ENCODE measurements around the gene PAH. TPM values are rescaled to one million over a fixed set of nuclear protein-coding genes. Genes with fewer than 3 reads are reported as not detected.

Gene PAH
- total and polyA plus RNA-seq, 2 of the 8 experiments (the other 6 are each of a cell fraction or from before 2014, with no cell fraction given), result 3.9 to 9.0 TPM

DNA sequence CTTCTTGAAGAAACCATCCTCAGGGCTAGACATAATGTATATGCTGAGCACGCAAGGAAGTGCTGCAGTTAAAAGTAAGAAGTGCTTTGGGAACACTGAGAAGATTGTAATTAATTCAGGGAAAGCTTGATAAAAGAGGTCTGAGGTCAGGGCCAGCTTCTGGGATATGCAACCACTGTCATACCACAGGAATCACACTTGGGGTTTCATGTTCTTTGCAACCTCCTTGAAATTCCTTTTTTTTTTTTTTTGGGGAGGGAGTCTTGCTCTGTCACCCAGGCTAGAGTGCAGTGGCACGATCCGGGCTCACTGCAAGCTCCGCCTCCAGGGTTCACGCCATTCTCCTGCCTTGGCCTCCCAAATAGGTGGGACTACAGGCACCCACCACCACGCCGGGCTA, 6.9 kb downstream of the PAH start:
- Histone ChIP-seq H4K5ac (ENCODE audit: insufficient read length, low read depth, low read length) (no peak overlapping the region), H2BK15ac (ENCODE audit: low read length) (no peak overlapping the region), H3K27ac (ENCODE audit: low read depth, low read length) (no peak overlapping the region), H3K4me2 (ENCODE audit: insufficient read depth in 1 of 2, low read depth in 2 of 2, low read length in 2 of 2) (no peak overlapping the region), H3K18ac (ENCODE audit: extremely low read depth, low read length) (no peak overlapping the region), H3K4ac (replicated peaks; ENCODE audit: insufficient read length, low read depth, low read length) (no peak overlapping the region), H4K8ac (ENCODE audit: extremely low read depth, insufficient read depth, low read length) (no peak overlapping the region), H3K9ac (replicated peaks in 1 of 4; ENCODE audit: extremely low read depth in 1 of 4, low read depth in 3 of 4, low read length in 3 of 4) (no peak overlapping the region), H4K20me1 (replicated peaks in 1 of 2; ENCODE audit: control insufficient read depth in 1 of 2, insufficient read depth in 2 of 2, low read length in 2 of 2) (no peaks in the 10 kb centered on the region), H2AK5ac (ENCODE audit: low read depth, low read length) (no peak overlapping the region), H2BK120ac (replicated peaks; ENCODE audit: low read depth, low read length) (no peak overlapping the region), H3K27me3 (replicated peaks in 1 of 4; ENCODE audit: control insufficient read depth in 3 of 4, extremely low read depth in 1 of 4, insufficient read depth in 3 of 4, low read length in 3 of 4) (no peaks in the 10 kb centered on the region), H4K91ac (replicated peaks; ENCODE audit: insufficient read length, low read length) (no peak overlapping the region), H2BK20ac (ENCODE audit: low read length) (no peak overlapping the region), H2BK5ac (ENCODE audit: low read depth, low read length) (no peak overlapping the region), H3K4me1 (replicated peaks in 1 of 4; ENCODE audit: control insufficient read depth in 3 of 4, insufficient read depth in 4 of 4, low read length in 3 of 4) (no peaks in the 10 kb centered on the region), H3K9me3 (ENCODE audit: insufficient read depth in 2 of 2, low read depth in 1 of 2, low read length in 1 of 2) (no peaks in the 10 kb centered on the region), H3K36me3 (ENCODE audit: control insufficient read depth in 2 of 4, insufficient read depth in 4 of 4, low read length in 3 of 4) (no peaks in the 10 kb centered on the region), H3K79me1 (ENCODE audit: low read depth, low read length) (no peaks in the 10 kb centered on the region), H3K56ac (replicated peaks; ENCODE audit: insufficient read length, low read depth, low read length) (no peak overlapping the region), H2BK12ac (ENCODE audit: low read depth, low read length) (no peak overlapping the region), H3K14ac (ENCODE audit: insufficient read length) (no peak overlapping the region), H2AFZ (ENCODE audit: low read length) (no peak overlapping the region), H3K4me3 (ENCODE audit: extremely low read depth in 1 of 4, insufficient read depth in 2 of 4, low read depth in 3 of 4, low read length in 4 of 4) (no peak overlapping the region), H3K23me2 (ENCODE audit: low read depth, low read length) (no peaks in the 10 kb centered on the region), H3K79me2 (ENCODE audit: control insufficient read depth in 1 of 2, insufficient read depth in 2 of 2, low read length in 2 of 2) (no peaks in the 10 kb centered on the region), H3K23ac (ENCODE audit: insufficient read length) (no peak overlapping the region)
- DNase-seq (ENCODE audit: low read depth in 1 of 2, low spot score in 2 of 2) (no peak), FAIRE-seq (no peak)
- ChIA-PET POLR2A (ENCODE audit: partially characterized antibody) (no interaction called here), CTCF (ENCODE audit: partially characterized antibody) (interaction anchor here (2.0 kb wide), 1 partner anchor 27 kb away, joined by 14 read pairs; no protein-coding TSS in a partner anchor)
- TF ChIP-seq POU5F1 (IDR thresholded peaks at IDR 0.05; ENCODE audit: low read depth, low read length) (no peak), KDM4A (IDR thresholded peaks at IDR 0.05; ENCODE audit: low read depth, low read length, severe bottlenecking) (no peak), CEBPB (IDR thresholded peaks at IDR 0.05; ENCODE audit: low read depth, low read length) (no peak), POLR2A (IDR thresholded peaks at IDR 0.05; ENCODE audit: control extremely low read depth in 1 of 2, low read depth in 2 of 2, low read length in 2 of 2) (no peak), TEAD4 (IDR thresholded peaks at IDR 0.05; ENCODE audit: low read depth, low read length) (no peak)
- WGBS, 2 experiments (ENCODE audit: extremely low coverage in 1 of 2, insufficient coverage in 1 of 2, insufficient read length in 1 of 2, insufficient replicate concordance in 2 of 2, low coverage in 1 of 2, low lambda C conversion rate in 2 of 2, missing lambda C conversion rate in 1 of 2), result 89% methylated on average over 7 of the region's 7 CpGs; no CpG with 5 or more reads in 1 of the 2 experiments

Data from H1 (cell line).